Measurements from ENCODE around the gene MEP1A.

MEP1A gene

DNA sequence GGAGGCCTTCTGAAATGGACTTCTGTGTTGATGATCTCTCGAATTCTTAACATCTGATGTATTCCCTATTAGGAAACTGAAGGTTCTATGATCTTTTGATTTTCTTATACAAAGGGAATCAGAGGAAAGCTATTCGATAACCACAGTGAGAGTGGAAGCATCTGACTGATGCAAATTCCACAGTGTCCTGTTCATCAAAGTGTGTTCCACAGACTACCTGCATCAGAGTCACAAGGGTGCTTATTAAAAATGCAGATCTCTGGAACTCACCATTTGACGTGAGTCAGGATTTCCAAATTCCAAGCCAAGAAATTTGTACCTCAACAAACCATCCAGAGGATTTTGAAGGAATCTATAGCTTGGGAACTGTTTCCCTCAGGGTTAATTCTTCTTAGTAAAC lies 4.4 kb upstream of the MEP1A start:
- H3K27ac ChIP-seq = no peak overlapping the region
- no peak for DNase-seq (ENCODE audit: low spot score)
- CTCF ChIA-PET = interaction anchor here (0.6 to 1.2 kb wide), 2 partner anchors 35 to 595 kb away, joined by 3 to 10 read pairs; no protein-coding TSS in a partner anchor
- no peak for TF ChIP-seq CTCF (conservative IDR thresholded peaks at IDR 0.05; ENCODE audit: low read depth)
- POLR2A ChIA-PET (ENCODE audit: low non-redundant PET) = no interaction called here

DNA sequence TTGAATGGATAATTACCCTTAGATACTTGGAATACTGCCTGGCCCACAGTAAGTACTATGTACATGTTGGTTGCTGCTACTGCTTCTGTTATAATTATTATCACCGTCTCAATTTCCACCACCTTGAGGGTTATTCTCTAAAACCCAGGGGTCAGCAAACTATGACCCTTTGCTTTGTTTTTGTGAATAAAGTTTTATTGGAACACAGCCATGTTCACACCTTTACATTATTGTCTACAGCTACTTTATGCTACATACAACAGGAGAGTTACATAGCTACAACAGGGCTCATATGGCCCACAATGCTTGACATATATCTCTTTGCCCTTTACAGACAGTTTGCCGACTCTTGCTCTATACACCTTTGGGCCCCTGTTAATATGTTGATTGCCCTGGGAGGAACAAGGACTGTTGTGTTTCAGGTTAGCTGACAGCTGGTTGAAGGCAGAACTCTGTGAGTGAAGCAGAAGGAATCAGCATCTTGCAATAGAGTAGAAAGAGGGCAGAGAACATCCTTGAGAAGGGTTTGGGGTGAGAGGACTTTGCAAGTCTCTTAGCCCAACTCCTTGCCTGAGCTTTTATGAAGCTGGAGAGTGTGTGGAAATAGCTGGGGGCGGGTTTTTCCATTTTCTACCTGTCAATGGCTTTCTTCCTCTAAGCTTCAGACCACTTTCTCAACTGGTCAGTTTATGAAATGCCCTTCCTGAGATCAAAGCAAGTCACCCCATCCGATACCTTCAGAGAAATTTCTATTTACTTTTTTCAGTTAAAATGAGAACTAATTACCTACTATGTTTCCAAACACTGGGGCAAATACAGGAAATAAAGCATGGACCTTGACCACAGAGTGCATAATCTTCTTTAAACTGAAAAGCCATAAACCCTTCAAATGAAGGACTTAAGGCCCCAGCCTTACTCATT lies 3.5 kb upstream of the MEP1A start:
- ChIA-PET CTCF (no interaction called here), POLR2A (ENCODE audit: low non-redundant PET) (no interaction called here)
- no peak for DNase-seq (ENCODE audit: low spot score)
- H3K27ac ChIP-seq = no peak overlapping the region
- no peak for TF ChIP-seq CTCF (conservative IDR thresholded peaks at IDR 0.05; ENCODE audit: low read depth)

GRCh38 chr6:46790355-46790874 lies 2.8 kb upstream of the MEP1A start:
- ChIA-PET POLR2A (ENCODE audit: low non-redundant PET) (no interaction called here), CTCF (no interaction called here)
- TF ChIP-seq CTCF (conservative IDR thresholded peaks at IDR 0.05; ENCODE audit: low read depth) = no peak
- H3K27ac ChIP-seq = no peak overlapping the region
- no peak for DNase-seq (ENCODE audit: low spot score)

DNA sequence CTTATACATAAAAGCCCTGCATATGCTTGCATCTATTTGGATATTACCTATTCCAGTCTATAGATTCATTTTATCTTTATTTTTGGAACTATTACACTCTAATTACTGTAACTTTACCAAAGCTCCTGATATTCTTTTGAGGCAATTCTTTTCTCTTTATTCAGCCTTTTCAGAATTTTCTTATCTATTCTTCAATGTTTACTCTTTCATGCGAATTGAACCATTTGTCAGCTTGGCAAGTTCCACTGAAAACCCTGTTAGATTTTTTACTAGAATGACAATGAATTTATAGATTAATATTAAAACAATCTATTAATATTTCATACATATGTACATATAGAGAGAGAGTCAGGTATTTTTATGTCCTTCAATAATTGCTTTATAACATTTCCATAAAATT lies 554 bp upstream of the MEP1A start:
- no peak for TF ChIP-seq CTCF (conservative IDR thresholded peaks at IDR 0.05; ENCODE audit: low read depth)
- ChIA-PET CTCF (interaction anchor here (0.6 kb wide), 1 partner anchor 118 kb away, joined by 3 read pairs; no protein-coding TSS in a partner anchor), POLR2A (ENCODE audit: low non-redundant PET) (no interaction called here)
- DNase-seq (ENCODE audit: low spot score) = no peak
- H3K27ac ChIP-seq = no peak overlapping the region

- no peak for TF ChIP-seq CTCF (conservative IDR thresholded peaks at IDR 0.05; ENCODE audit: low read depth)
- ChIA-PET POLR2A (ENCODE audit: low non-redundant PET) (interaction anchor here (0.6 to 0.7 kb wide), 2 partner anchors 14 to 115 kb away, joined by 3 to 8 read pairs; no protein-coding TSS in a partner anchor), CTCF (no interaction called here)
- H3K27ac ChIP-seq = no peak overlapping the region
- DNase-seq (ENCODE audit: low spot score) = no peak
Observed at GRCh38 chr6:46794068-46794467, 879 bp downstream of the MEP1A start.

DNA sequence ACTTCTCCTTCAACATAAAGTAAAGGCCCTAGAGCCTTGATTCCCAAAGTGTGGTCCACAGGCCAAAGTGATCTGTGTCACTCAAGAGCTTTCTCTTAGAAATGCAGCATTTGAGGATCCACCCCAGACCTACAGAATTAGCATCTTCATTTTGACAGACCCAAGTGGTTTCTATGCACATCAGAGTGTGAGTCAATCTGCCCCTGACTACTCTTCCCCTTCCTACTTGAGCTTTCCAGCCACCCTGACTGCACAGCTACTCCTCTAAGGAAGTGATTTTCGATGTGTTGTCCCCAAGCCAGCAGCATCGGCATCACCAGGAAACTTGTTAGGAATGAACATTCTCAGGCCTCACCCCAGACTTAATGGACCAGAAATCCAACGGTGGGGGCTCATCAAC lies 2.6 kb downstream of the MEP1A start:
- ChIA-PET POLR2A (ENCODE audit: low non-redundant PET) (no interaction called here), CTCF (no interaction called here)
- no peak for TF ChIP-seq CTCF (conservative IDR thresholded peaks at IDR 0.05; ENCODE audit: low read depth)
- no peak overlapping the region for H3K27ac ChIP-seq
- no peak for DNase-seq (ENCODE audit: low spot score)

Measured in RWPE1 (cell line).